Ovary (tissue), 3 donors: ENCODE measurements around the gene P2RX1.

Experiments used
- POLR2A ChIP-seq: fragments of 450-650 bp; IDR thresholded peaks from one replicate; pipeline ENCODE4 v1.6.1; 2017; ENCODE audit warnings: antibody characterized with exemption, mild to moderate bottlenecking, moderate library complexity
- TF ChIP-seq, protein P1 (sequence below), 3 donors: fragments of 450-650 bp in 2 of 3; fragments of 200-600 bp in 1 of 3; IDR thresholded peaks; one replicate each; pipeline versions ENCODE4 v1.5.1 to v1.8.0; 2016 to 2022; ENCODE audit warnings: antibody characterized with exemption in 3 of 3, mild to moderate bottlenecking in 1 of 3
- donor health status: DM: no; HTN: no; CAD: no.

DNA sequence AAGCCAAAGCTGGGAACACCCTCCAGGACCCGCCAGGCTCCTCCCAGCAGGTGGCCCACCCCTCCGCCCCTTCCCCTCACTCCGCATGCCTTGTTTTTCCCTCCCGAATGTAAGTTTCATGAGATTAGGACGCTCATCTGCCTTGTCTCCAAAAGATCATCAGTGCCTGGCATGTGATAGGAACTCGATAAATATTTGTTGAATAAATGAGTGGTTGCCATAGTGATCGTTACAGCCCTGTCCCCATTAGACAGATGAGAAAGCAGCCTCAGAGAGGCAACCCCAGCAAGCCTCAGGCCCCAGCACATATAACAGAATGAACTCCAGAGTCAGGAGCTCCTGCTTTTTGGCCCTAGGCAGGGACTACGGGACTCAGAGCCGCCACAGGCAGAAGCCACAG is 28.5 kb downstream of the P2RX1 start:
- TF ChIP-seq, protein P1, sequence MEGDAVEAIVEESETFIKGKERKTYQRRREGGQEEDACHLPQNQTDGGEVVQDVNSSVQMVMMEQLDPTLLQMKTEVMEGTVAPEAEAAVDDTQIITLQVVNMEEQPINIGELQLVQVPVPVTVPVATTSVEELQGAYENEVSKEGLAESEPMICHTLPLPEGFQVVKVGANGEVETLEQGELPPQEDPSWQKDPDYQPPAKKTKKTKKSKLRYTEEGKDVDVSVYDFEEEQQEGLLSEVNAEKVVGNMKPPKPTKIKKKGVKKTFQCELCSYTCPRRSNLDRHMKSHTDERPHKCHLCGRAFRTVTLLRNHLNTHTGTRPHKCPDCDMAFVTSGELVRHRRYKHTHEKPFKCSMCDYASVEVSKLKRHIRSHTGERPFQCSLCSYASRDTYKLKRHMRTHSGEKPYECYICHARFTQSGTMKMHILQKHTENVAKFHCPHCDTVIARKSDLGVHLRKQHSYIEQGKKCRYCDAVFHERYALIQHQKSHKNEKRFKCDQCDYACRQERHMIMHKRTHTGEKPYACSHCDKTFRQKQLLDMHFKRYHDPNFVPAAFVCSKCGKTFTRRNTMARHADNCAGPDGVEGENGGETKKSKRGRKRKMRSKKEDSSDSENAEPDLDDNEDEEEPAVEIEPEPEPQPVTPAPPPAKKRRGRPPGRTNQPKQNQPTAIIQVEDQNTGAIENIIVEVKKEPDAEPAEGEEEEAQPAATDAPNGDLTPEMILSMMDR (IDR thresholded peaks at IDR 0.05) = no peak
- no peak for TF ChIP-seq POLR2A
